IMR-90 (cell line): Measurements from ENCODE around the gene RALGPS2. TPM values are rescaled to one million over a fixed set of nuclear protein-coding genes. Genes with fewer than 3 reads are reported as not detected.

ENCODE experiments used
- ATAC-seq: fragments of 200-7000 bp; cut with Tn5 transposase; 2 replicates; pipeline ENCODE4 v1.9.1; 2020; ENCODE audit warnings: low read depth, mild to moderate bottlenecking, moderate library complexity
- BruUV-seq: library from RNA; stranded (reverse); fragments of 400-500 nt; replicated peaks from 2 replicates; lab custom pipeline; 2021; lab: Mats Ljungman, UMichigan
- CTCF ChIA-PET: fragments of 300-600 bp; formaldehyde crosslinking; extraction: SDS; loops from one replicate; lab custom pipeline; 2021; ENCODE audit warnings: antibody characterized with exemption; lab: Yijun Ruan, JAX
- POLR2A ChIA-PET: fragments of 300-600 bp; sonication (Branson Sonifier 250); formaldehyde crosslinking; loops from one replicate; lab custom pipeline; 2022; ENCODE audit warnings: antibody characterized with exemption; ENCODE audit not compliant: unreplicated experiment; lab: Charles Lee
- DNase-seq: peaks from one replicate; pipeline ENCODE4 v3.0.0; 2013
- H2AFZ ChIP-seq: replicated peaks from 2 replicates; pipeline ENCODE3; 2013; ENCODE audit warnings: low read length, mild to moderate bottlenecking; ENCODE audit not compliant: poor library complexity
- H2AK5ac ChIP-seq: 2 replicates; pipeline ENCODE4 v1.6.1; 2013; ENCODE audit warnings: low read depth, low read length, inconsistent platforms
- H2AK9ac ChIP-seq: replicated peaks from 2 replicates; pipeline ENCODE3; 2013; ENCODE audit warnings: mild to moderate bottlenecking, low read depth, low read length, moderate library complexity; ENCODE audit not compliant: poor library complexity
- H2BK120ac ChIP-seq: 2 replicates; pipeline ENCODE4 v1.6.1; 2013; ENCODE audit warnings: low read depth, low read length, inconsistent platforms
- H2BK15ac ChIP-seq: 3 replicates; pipeline ENCODE4 v1.6.1; 2013; ENCODE audit warnings: low read depth, low read length, inconsistent platforms
- H2BK20ac ChIP-seq: 2 replicates; pipeline ENCODE4 v1.6.1; 2013; ENCODE audit warnings: low read depth, mild to moderate bottlenecking, inconsistent platforms, low read length, moderate library complexity
- H2BK5ac ChIP-seq: 2 replicates; pipeline ENCODE4 v1.6.1; 2013; ENCODE audit warnings: mild to moderate bottlenecking, low read depth, low read length, inconsistent platforms; ENCODE audit not compliant: poor library complexity, severe bottlenecking
- H3K14ac ChIP-seq: replicated peaks from 2 replicates; pipeline ENCODE4 v1.6.1; 2013; ENCODE audit warnings: low read depth, low read length, inconsistent platforms
- H3K18ac ChIP-seq: 2 replicates; pipeline ENCODE4 v1.6.1; 2013; ENCODE audit warnings: low read depth, low read length, control low read depth
- H3K23ac ChIP-seq: 2 replicates; pipeline ENCODE4 v1.6.1; 2013; ENCODE audit warnings: low read depth, low read length, inconsistent platforms
- H3K27ac ChIP-seq: 2 replicates; pipeline ENCODE4 v1.5.1; 2013; ENCODE audit warnings: mild to moderate bottlenecking, control low read depth, low read length; ENCODE audit not compliant: insufficient read depth
- H3K27me3 ChIP-seq: 2 replicates; pipeline ENCODE4 v1.6.1; 2013; ENCODE audit warnings: low read length; ENCODE audit not compliant: control insufficient read depth, insufficient read depth
- H3K36me3 ChIP-seq: 2 replicates; pipeline ENCODE4 v1.6.1; 2013; ENCODE audit warnings: low read length, mixed read lengths; ENCODE audit not compliant: control insufficient read depth, insufficient read depth
- H3K4ac ChIP-seq: 2 replicates; pipeline ENCODE4 v1.6.1; 2013; ENCODE audit warnings: low read depth, low read length, inconsistent platforms
- H3K4me1 ChIP-seq: 2 replicates; pipeline ENCODE4 v1.6.1; 2013; ENCODE audit warnings: low read length, mixed read lengths; ENCODE audit not compliant: control insufficient read depth, insufficient read depth
- H3K4me2 ChIP-seq: 2 replicates; pipeline ENCODE4 v1.6.1; 2013; ENCODE audit warnings: low read depth, mild to moderate bottlenecking, control low read depth, low read length, moderate library complexity
- H3K4me3 ChIP-seq: 2 replicates; pipeline ENCODE4 v1.5.1; 2013; ENCODE audit warnings: low read depth, mild to moderate bottlenecking, control low read depth, low read length, moderate library complexity; ENCODE audit not compliant: insufficient read depth
- H3K56ac ChIP-seq: 2 replicates; pipeline ENCODE4 v1.6.1; 2013; ENCODE audit warnings: low read length, inconsistent platforms; ENCODE audit not compliant: insufficient read depth; ENCODE audit errors: extremely low read depth
- H3K79me1 ChIP-seq, 2 experiments: 2 replicates each; pipeline ENCODE4 v1.6.1; 2013; ENCODE audit warnings: low read length in 2 of 2, inconsistent platforms in 1 of 2, low read depth in 1 of 2
- H3K9ac ChIP-seq: 2 replicates; pipeline ENCODE4 v1.6.1; 2013; ENCODE audit warnings: low read depth, low read length, control low read depth
- H3K9me1 ChIP-seq: 2 replicates; pipeline ENCODE4 v1.6.1; 2013; ENCODE audit warnings: low read length, inconsistent platforms; ENCODE audit not compliant: insufficient read depth
- H3K9me3 ChIP-seq: 2 replicates; pipeline ENCODE4 v1.6.1; 2013; ENCODE audit warnings: low read length; ENCODE audit not compliant: control insufficient read depth, insufficient read depth
- H4K20me1 ChIP-seq: 2 replicates; pipeline ENCODE4 v1.6.1; 2013; ENCODE audit warnings: low read length, inconsistent platforms; ENCODE audit not compliant: insufficient read depth
- H4K5ac ChIP-seq: 2 replicates; pipeline ENCODE4 v1.6.1; 2013; ENCODE audit warnings: mild to moderate bottlenecking, low read depth, low read length, control low read depth
- H4K8ac ChIP-seq, 2 experiments: 2 replicates each; pipeline ENCODE4 v1.6.1; 2013; ENCODE audit warnings: low read depth in 2 of 2, low read length in 2 of 2, control low read depth in 1 of 2, inconsistent platforms in 1 of 2
- H4K91ac ChIP-seq: 2 replicates; pipeline ENCODE4 v1.6.1; 2013; ENCODE audit warnings: low read depth, low read length, inconsistent platforms; ENCODE audit not compliant: insufficient read depth
- CHD1 ChIP-seq: IDR thresholded peaks from 2 replicates; pipeline ENCODE4 v1.6.1; 2012; ENCODE audit warnings: low read depth, low read length, improper control_type of control experiment
- MAFK ChIP-seq: IDR thresholded peaks from 2 replicates; pipeline ENCODE4 v1.6.1; 2012; ENCODE audit warnings: low read depth, low read length, improper control_type of control experiment
- MXI1 ChIP-seq: IDR thresholded peaks from 2 replicates; pipeline ENCODE4 v1.6.1; 2012; ENCODE audit warnings: low read depth, mild to moderate bottlenecking, low read length, moderate library complexity, borderline replicate concordance
- NFE2L2 ChIP-seq: fragments of 150-350 bp; IDR thresholded peaks from 2 replicates; pipeline ENCODE4 v1.6.1; 2016; ENCODE audit warnings: low read depth, mild to moderate bottlenecking, low read length
- POLR2A ChIP-seq: IDR thresholded peaks from 2 replicates; pipeline ENCODE4 v1.6.1; 2012; ENCODE audit warnings: mild to moderate bottlenecking, low read depth, low read length
- RFX5 ChIP-seq: IDR thresholded peaks from 2 replicates; pipeline ENCODE4 v1.8.0; 2012; ENCODE audit warnings: low read depth, mild to moderate bottlenecking, low read length, moderate library complexity
- WGBS, 2 experiments: methylation state at CpG; one replicate each; pipeline versions ENCODE4 v1.1.5 to v1.1.7; 2013; ENCODE audit warnings: missing lambda C conversion rate in 2 of 2; ENCODE audit not compliant: insufficient read length in 1 of 2; ENCODE audit errors: extremely low coverage in 2 of 2; 5-methylcytosine and 5-hydroxymethylcytosine counted together
- dilution Hi-C: fragments of 300-500 bp; cut with HindIII; formaldehyde crosslinking; loops from one replicate; pipeline ENCODE4 v1.14.3; 2018; ENCODE audit warnings: low sequenced_read_pairs; ENCODE audit not compliant: unreplicated experiment
- in situ Hi-C: fragments of 300-500 bp; cut with MboI; formaldehyde crosslinking; loops from 3 replicates; pipeline ENCODE4 v1.14.3; 2019; ENCODE audit warnings: low sequenced_read_pairs, inconsistent platforms, mixed read lengths
- intact Hi-C: fragments of 100-400 bp; cut with micrococcal nuclease; formaldehyde crosslinking; loops from 2 replicates; pipeline ENCODE4 v1.10.0; 2022
- polyA plus RNA-seq, 3 experiments: library from polyadenylated mRNA; depleted of rRNA; stranded (reverse); fragments of >200 nt; gene quantifications; 2 replicates each; pipeline ENCODE4 v1.2.3, GENCODE V29; 2012; ENCODE audit warnings: low replicate concordance in 1 of 3
- total RNA-seq: library from RNA; depleted of rRNA; stranded (reverse); fragments of >200 nt; gene quantifications from 2 replicates; pipeline ENCODE4 v1.2.3, GENCODE V29; 2012

The RALGPS2 gene
- total and polyA plus RNA-seq, 2 of the 4 experiments (the other 2 are of a cell fraction) = 13.8 to 148 TPM

GRCh38 chr1:178961331-178961730 is 236.3 kb downstream of the RALGPS2 start (continued):
- TF ChIP-seq RFX5 (no peak), MXI1 (no peak), POLR2A (no peak)

GRCh38 chr1:178961868-178962267 is 236.8 kb downstream of the RALGPS2 start:
- intact Hi-C loops (no loop called here), in situ Hi-C loops (no loop called here), dilution Hi-C loops (no loop called here)
- H3K23ac ChIP-seq = no peak overlapping the region
- H2BK120ac ChIP-seq = no peak overlapping the region
- peaks cover 10% of the 10 kb centered on the region for H3K9me3 ChIP-seq
- no peak overlapping the region for H3K4me3 ChIP-seq
- no peak overlapping the region for H4K8ac ChIP-seq
- no CpG with 5 or more reads among the region's 3 CpGs for WGBS, 2 experiments
- H3K36me3 ChIP-seq = no peaks in the 10 kb centered on the region
- no peak overlapping the region for H2BK15ac ChIP-seq
- H3K4ac ChIP-seq = no peak overlapping the region
- no peaks in the 10 kb centered on the region for H3K4me1 ChIP-seq
- H4K20me1 ChIP-seq = no peaks in the 10 kb centered on the region
- H2AK5ac ChIP-seq = no peak overlapping the region
- H4K5ac ChIP-seq = no peak overlapping the region
- H2AK9ac ChIP-seq = no peak overlapping the region
- H3K9ac ChIP-seq = no peak overlapping the region
- DNase-seq (no peak), ATAC-seq (no peak)
- H4K91ac ChIP-seq = no peak overlapping the region
- H3K56ac ChIP-seq = no peak overlapping the region
- H2AFZ ChIP-seq = no peak overlapping the region
- H2BK5ac ChIP-seq = no peak overlapping the region
- H3K27me3 ChIP-seq = peaks cover 16% of the 10 kb centered on the region
- no peak overlapping the region for H2BK20ac ChIP-seq
- no peak overlapping the region for H3K27ac ChIP-seq
- BruUV-seq = no TSS peak
- H3K14ac ChIP-seq = no peak overlapping the region
- ChIA-PET CTCF (no interaction called here), POLR2A (no interaction called here)
- H3K18ac ChIP-seq = no peak overlapping the region
- no peaks in the 10 kb centered on the region for H3K79me1 ChIP-seq
- no peak for TF ChIP-seq NFE2L2
- TF ChIP-seq RFX5 = no peak
- TF ChIP-seq CHD1 = no peak
- no peak for TF ChIP-seq MAFK
- TF ChIP-seq MXI1 = no peak
- no peaks in the 10 kb centered on the region for H3K9me1 ChIP-seq
- H3K4me2 ChIP-seq = no peak overlapping the region
